Keratinocyte (primary cell): ENCODE measurements around the gene MAD1L1. TPM values are rescaled to one million over a fixed set of nuclear protein-coding genes. Genes with fewer than 3 reads are reported as not detected.
A peak's percentile ranks its signal among the peaks of the same experiment; 100 is the strongest.

ENCODE experiments used
- DNase-seq: peaks from one replicate; pipeline ENCODE4 v3.0.0-alpha.2; 2011; ENCODE audit warnings: low read depth, missing footprints, low spot score
- FAIRE-seq: peaks from 2 replicates; lab custom pipeline; 2011; peaks lifted over from hg19 to GRCh38; lab: Jason Lieb, UNC
- H2AFZ ChIP-seq: 2 replicates; pipeline ENCODE4 v1.6.0; 2012; ENCODE audit warnings: low read length, control low read depth, inconsistent platforms; ENCODE audit not compliant: control insufficient read depth
- H3K27ac ChIP-seq: 2 replicates; pipeline ENCODE4 v1.5.1; 2011; ENCODE audit warnings: low read length; ENCODE audit not compliant: control insufficient read depth, insufficient read depth
- H3K27me3 ChIP-seq: 3 replicates; pipeline ENCODE4 v1.6.0; 2011; ENCODE audit warnings: low read length; ENCODE audit not compliant: control insufficient read depth, insufficient read depth; ENCODE audit errors: extremely low read depth
- H3K36me3 ChIP-seq, 2 experiments: 2 replicates in 1 of 2; 3 replicates in 1 of 2; pipeline ENCODE4 v1.5.1; 2011; ENCODE audit warnings: low read length in 2 of 2, mild to moderate bottlenecking in 1 of 2; ENCODE audit not compliant: control insufficient read depth in 2 of 2, insufficient read depth in 2 of 2; ENCODE audit errors: extremely low read depth in 1 of 2
- H3K4me1 ChIP-seq: 3 replicates; pipeline ENCODE4 v1.5.1; 2011; ENCODE audit warnings: low read length; ENCODE audit not compliant: control insufficient read depth, insufficient read depth; ENCODE audit errors: extremely low read depth
- H3K4me2 ChIP-seq: 3 replicates; pipeline ENCODE4 v1.6.0; 2011; ENCODE audit warnings: low read depth, low read length; ENCODE audit not compliant: control insufficient read depth, insufficient read depth; ENCODE audit errors: extremely low read depth
- H3K4me3 ChIP-seq, 3 experiments: fragments of 200-600 bp in 1 of 3; sonication (generic) in 1 of 3; 2 replicates in 2 of 3; 3 replicates in 1 of 3; pipeline ENCODE4 v1.5.1; 2011 to 2016; ENCODE audit warnings: low read length in 3 of 3, mild to moderate bottlenecking in 3 of 3, control low read depth in 2 of 3, inconsistent platforms in 1 of 3, low read depth in 1 of 3, mixed read lengths in 1 of 3, mixed run types in 1 of 3, moderate library complexity in 1 of 3; ENCODE audit not compliant: control insufficient read depth in 2 of 3, insufficient read depth in 2 of 3; ENCODE audit errors: extremely low read depth in 1 of 3
- H3K79me2 ChIP-seq: 2 replicates; pipeline ENCODE4 v1.6.0; 2012; ENCODE audit warnings: low read length; ENCODE audit not compliant: control insufficient read depth, insufficient read depth
- H3K9ac ChIP-seq: 3 replicates; pipeline ENCODE4 v1.6.0; 2011; ENCODE audit warnings: low read length; ENCODE audit not compliant: control insufficient read depth, insufficient read depth; ENCODE audit errors: extremely low read depth
- H3K9me1 ChIP-seq: 3 replicates; pipeline ENCODE4 v1.6.0; 2011; ENCODE audit warnings: low read length; ENCODE audit not compliant: control insufficient read depth, insufficient read depth; ENCODE audit errors: extremely low read depth
- H3K9me3 ChIP-seq: 2 replicates; pipeline ENCODE4 v1.5.1; 2012; ENCODE audit warnings: low read depth, low read length; ENCODE audit not compliant: control insufficient read depth
- H4K20me1 ChIP-seq: 3 replicates; pipeline ENCODE4 v1.6.0; 2011; ENCODE audit warnings: low read length; ENCODE audit not compliant: control insufficient read depth, insufficient read depth; ENCODE audit errors: extremely low read depth
- EZH2 ChIP-seq: IDR thresholded peaks from one replicate; pipeline ENCODE4 v1.6.1; 2012; ENCODE audit warnings: inconsistent platforms, mild to moderate bottlenecking, low read length, moderate library complexity
- dilution Hi-C: fragments of 300-500 bp; cut with MboI; formaldehyde crosslinking; loops from one replicate; pipeline ENCODE4 v1.7.0; 2020; ENCODE audit warnings: low sequenced_read_pairs; ENCODE audit not compliant: extremely low pct_ligation_motif_present
- polyA minus RNA-seq, 3 experiments: library from RNA; depleted of rRNA, polyadenylated mRNA; stranded (reverse); fragments of >200 nt; gene quantifications; 1 replicate in 1 of 3; 2 replicates in 1 of 3; 3 replicates in 1 of 3; pipeline ENCODE4 v1.2.3, GENCODE V29; 2011
- polyA plus RNA-seq, 5 experiments: library from polyadenylated mRNA; depleted of rRNA in 3 of 5; stranded (reverse) in 3 of 5; stranded (forward) in 1 of 5; unstranded in 1 of 5; fragments of >200 nt; gene quantifications; 1 replicate in 1 of 5; 2 replicates in 3 of 5; 3 replicates in 1 of 5; pipeline versions ENCODE4 v1.2.1 to v1.2.3, GENCODE V29; 2011 to 2012; ENCODE audit warnings: missing spikeins in 2 of 5, low read depth in 1 of 5, low replicate concordance in 1 of 5
- TF ChIP-seq, protein P1 (sequence below), 3 experiments: IDR thresholded peaks in 1 of 3; conservative IDR thresholded peaks in 1 of 3; optimal IDR thresholded peaks in 1 of 3; 2 replicates in 2 of 3; 3 replicates in 1 of 3; pipeline versions ENCODE3 to v1.5.1; 2011; ENCODE audit warnings: low read length in 3 of 3, mild to moderate bottlenecking in 3 of 3, moderate library complexity in 2 of 3, control low read depth in 1 of 3, inconsistent platforms in 1 of 3; ENCODE audit not compliant: insufficient read depth in 2 of 3; ENCODE audit errors: extremely low read depth in 1 of 3

The MAD1L1 gene
- polyA plus RNA-seq (18.0 to 27.0 TPM (median 18.1 TPM) in 3 replicates), polyA minus RNA-seq (20.4 to 53.4 TPM (median 24.8 TPM) in 3 replicates)
- 17.7 TPM for polyA plus RNA-seq (2011; ENCODE audit: low read depth)
- polyA plus RNA-seq (2011; cell fraction: cytosol; rRNA removed): 12.2 and 28.2 TPM in 2 replicates
- 16.0 and 26.1 TPM in 2 replicates for polyA plus RNA-seq (2011; cell fraction: nucleus; rRNA removed)
- polyA plus RNA-seq (2012; ENCODE audit: low replicate concordance): 15.6 and 31.8 TPM in 2 replicates
- polyA minus RNA-seq (2011; cell fraction: cytosol; rRNA and poly(A)+ RNA removed): 74.2 TPM
- polyA minus RNA-seq (2011; cell fraction: nucleus; rRNA and poly(A)+ RNA removed): 18.6 and 25.3 TPM in 2 replicates

DNA sequence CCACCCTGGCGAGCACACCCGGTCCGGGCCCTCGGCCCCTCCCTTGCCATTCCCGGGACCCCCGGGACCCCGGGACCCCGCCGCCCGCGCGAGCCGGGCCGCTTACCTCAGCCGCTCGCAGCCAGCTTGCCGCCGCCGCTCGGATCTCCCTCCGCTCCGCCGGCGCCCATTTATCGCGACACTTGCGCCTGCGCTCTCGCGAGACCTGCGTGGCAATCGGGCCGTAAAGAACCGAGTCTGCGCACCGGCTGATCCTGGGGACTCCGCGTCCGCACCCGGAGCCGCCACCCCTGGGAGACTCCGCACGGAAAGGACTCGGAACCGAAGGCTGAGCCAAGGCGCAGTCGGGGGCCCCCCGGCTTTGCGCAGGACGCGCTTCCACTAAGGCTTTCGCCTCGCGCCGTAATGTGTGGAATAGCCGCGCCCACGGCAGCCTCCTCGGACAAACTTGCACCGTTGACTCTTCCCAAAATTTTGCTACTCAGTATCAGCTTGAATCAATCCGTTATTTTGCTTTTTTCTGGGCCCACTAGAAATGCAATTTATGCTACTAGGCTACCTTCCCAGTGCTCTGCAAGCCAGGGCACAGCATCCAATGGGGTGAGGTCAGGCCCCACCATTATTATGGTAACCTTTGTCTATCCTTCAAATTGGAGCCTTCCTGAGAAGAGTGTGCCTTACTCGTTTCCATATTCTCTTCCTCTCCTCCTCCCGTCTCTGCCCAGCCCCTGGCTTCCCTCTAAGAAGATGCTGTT lies at the start of gene MAD1L1:
MAD1L1 (minus strand) TSS at position 180 of the 755 bp plus-strand sequence. CDS start 2,812 bp downstream, outside the sequence.
- Histone ChIP-seq H3K36me3 (peaks cover 14 to 23% of the 10 kb centered on the region in 2 experiments), H3K9me3 (no peaks in the 10 kb centered on the region), H3K27ac (peak within 1 kb of the TSS; percentile 63), H4K20me1 (no peaks in the 10 kb centered on the region), H3K4me3 (peak within 1 kb of the TSS; percentile 84 to 91 (median 85)), H3K9ac (peak within 1 kb of the TSS; percentile 85), H3K4me1 (peaks cover 19% of the 10 kb centered on the region), H2AFZ (peak within 1 kb of the TSS; percentile 75), H3K4me2 (peak within 1 kb of the TSS; percentile 95), H3K27me3 (no peaks in the 10 kb centered on the region), H3K79me2 (peaks cover 37% of the 10 kb centered on the region), H3K9me1 (no peaks in the 10 kb centered on the region)
- DNase-seq (peak; percentile 30), FAIRE-seq (no peak)
- dilution Hi-C loops: no loop called here
- TF ChIP-seq EZH2: no peak
- TF ChIP-seq, protein P1, sequence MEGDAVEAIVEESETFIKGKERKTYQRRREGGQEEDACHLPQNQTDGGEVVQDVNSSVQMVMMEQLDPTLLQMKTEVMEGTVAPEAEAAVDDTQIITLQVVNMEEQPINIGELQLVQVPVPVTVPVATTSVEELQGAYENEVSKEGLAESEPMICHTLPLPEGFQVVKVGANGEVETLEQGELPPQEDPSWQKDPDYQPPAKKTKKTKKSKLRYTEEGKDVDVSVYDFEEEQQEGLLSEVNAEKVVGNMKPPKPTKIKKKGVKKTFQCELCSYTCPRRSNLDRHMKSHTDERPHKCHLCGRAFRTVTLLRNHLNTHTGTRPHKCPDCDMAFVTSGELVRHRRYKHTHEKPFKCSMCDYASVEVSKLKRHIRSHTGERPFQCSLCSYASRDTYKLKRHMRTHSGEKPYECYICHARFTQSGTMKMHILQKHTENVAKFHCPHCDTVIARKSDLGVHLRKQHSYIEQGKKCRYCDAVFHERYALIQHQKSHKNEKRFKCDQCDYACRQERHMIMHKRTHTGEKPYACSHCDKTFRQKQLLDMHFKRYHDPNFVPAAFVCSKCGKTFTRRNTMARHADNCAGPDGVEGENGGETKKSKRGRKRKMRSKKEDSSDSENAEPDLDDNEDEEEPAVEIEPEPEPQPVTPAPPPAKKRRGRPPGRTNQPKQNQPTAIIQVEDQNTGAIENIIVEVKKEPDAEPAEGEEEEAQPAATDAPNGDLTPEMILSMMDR (optimal IDR thresholded peaks at IDR 0.05 in 1 of 3, IDR thresholded peaks at IDR 0.05 in 1 of 3, conservative IDR thresholded peaks at IDR 0.05 in 1 of 3; ENCODE audit: extremely low read depth in 1 of 3, insufficient read depth in 2 of 3, low read length in 3 of 3): no peak

DNA sequence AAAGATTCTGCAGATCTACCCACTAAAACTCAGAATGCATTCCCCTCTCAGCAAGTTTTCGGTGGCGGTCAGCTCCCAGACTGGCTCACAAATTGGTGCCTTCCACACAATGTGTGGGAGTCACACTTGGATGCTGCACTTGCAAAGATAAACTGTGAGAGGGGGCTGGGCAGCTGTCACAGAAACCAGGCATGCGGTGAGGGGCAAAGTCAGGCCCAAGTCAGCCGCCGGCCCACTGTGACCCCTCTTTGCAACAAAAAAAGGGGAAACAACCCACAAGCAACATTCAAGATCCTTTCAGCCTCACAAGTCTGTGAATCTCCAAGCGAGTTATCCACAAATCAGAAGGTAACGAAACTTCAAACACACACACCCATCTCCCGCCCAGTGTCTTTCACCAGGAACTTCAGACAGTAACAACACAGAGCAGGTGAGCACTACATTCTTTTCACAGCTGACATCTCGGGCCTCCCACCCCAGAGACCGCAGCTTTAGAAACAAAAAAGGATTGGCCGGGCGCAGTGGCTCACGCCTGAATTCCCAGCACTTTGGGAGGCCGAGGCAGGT lies 49.5 kb upstream of the MAD1L1 start:
- Histone ChIP-seq H3K9me1 (no peaks in the 10 kb centered on the region), H3K27me3 (no peaks in the 10 kb centered on the region), H3K9ac (no peak overlapping the region), H3K79me2 (no peaks in the 10 kb centered on the region), H4K20me1 (no peaks in the 10 kb centered on the region), H3K4me2 (no peak overlapping the region), H3K27ac (no peak overlapping the region), H3K36me3 (peaks cover 0 to 1% of the 10 kb centered on the region in 2 experiments), H2AFZ (no peak overlapping the region), H3K4me1 (no peaks in the 10 kb centered on the region), H3K9me3 (no peaks in the 10 kb centered on the region), H3K4me3 (no peak overlapping the region)
- dilution Hi-C loops: no loop called here
- TF ChIP-seq EZH2: no peak
- TF ChIP-seq, protein P1 (optimal IDR thresholded peaks at IDR 0.05 in 1 of 3, IDR thresholded peaks at IDR 0.05 in 1 of 3, conservative IDR thresholded peaks at IDR 0.05 in 1 of 3; ENCODE audit: extremely low read depth in 1 of 3, insufficient read depth in 2 of 3, low read length in 3 of 3): no peak
- DNase-seq (no peak), FAIRE-seq (no peak)
